HepG2 (cell line): ENCODE data around the gene HLA-DRB1.

Experiments used
- TCF7L2 ChIP-seq: IDR thresholded peaks from 2 replicates; pipeline ENCODE4 v1.6.1; 2011; ENCODE audit warnings: mild to moderate bottlenecking, low read depth, low read length, moderate library complexity
- ZNF407 ChIP-seq: sonication (generic); formaldehyde crosslinking; IDR thresholded peaks from one replicate; pipeline ENCODE4 v1.5.1; 2020; ENCODE audit warnings: mild to moderate bottlenecking, missing genetic modification reagents; ENCODE audit errors: not compliant biosample characterization

GRCh38 chr6:32558426-32559057 lies 31.1 kb downstream of the HLA-DRB1 start:
- TF ChIP-seq TCF7L2 (no peak), ZNF407 (CRISPR knock-in tag) (no peak)
